Parathyroid adenoma (tissue), 2 donors: ENCODE data around the gene GTF2IRD1.
"Not testable (repeated sequence)": the region's sequence is repeated elsewhere in the genome, so short reads cannot be mapped to it uniquely, and the experiment has no call there.

ENCODE experiments used
- H2AFZ ChIP-seq: fragments of 300-600 bp; sonication (generic); one replicate; pipeline ENCODE4 v1.7.0; 2017; ENCODE audit warnings: antibody characterized with exemption, mild to moderate bottlenecking
- H3K27ac ChIP-seq: fragments of 300-600 bp; sonication (generic); one replicate; pipeline ENCODE4 v1.7.0; 2017
- H3K27me3 ChIP-seq: fragments of 300-600 bp; sonication (generic); one replicate; pipeline ENCODE4 v1.7.0; 2017; ENCODE audit warnings: low read length; ENCODE audit not compliant: control insufficient read depth, insufficient read depth
- H3K36me3 ChIP-seq: fragments of 300-600 bp; sonication (generic); one replicate; pipeline ENCODE4 v1.7.0; 2017; ENCODE audit warnings: low read length; ENCODE audit not compliant: control insufficient read depth, insufficient read depth
- H3K4me1 ChIP-seq: fragments of 300-600 bp; sonication (generic); one replicate; pipeline ENCODE4 v1.7.0; 2017; ENCODE audit warnings: control low read depth
- H3K4me2 ChIP-seq: fragments of 300-600 bp; sonication (generic); one replicate; pipeline ENCODE4 v1.7.0; 2017; ENCODE audit warnings: low read length
- H3K4me3 ChIP-seq: fragments of 300-600 bp; sonication (generic); one replicate; pipeline ENCODE4 v1.7.0; 2017; ENCODE audit warnings: low read depth, low read length
- H3K79me2 ChIP-seq: fragments of 300-600 bp; sonication (generic); one replicate; pipeline ENCODE4 v1.7.0; 2017; ENCODE audit warnings: control low read depth
- H3K9ac ChIP-seq: fragments of 300-600 bp; sonication (generic); one replicate; pipeline ENCODE4 v1.7.0; 2017; ENCODE audit warnings: mild to moderate bottlenecking
- H3K9me3 ChIP-seq: fragments of 300-600 bp; sonication (generic); one replicate; pipeline ENCODE4 v1.7.0; 2017; ENCODE audit warnings: low read length; ENCODE audit not compliant: control insufficient read depth
- CTCF ChIP-seq: fragments of 300-600 bp; sonication (generic); IDR thresholded peaks from one replicate; pipeline ENCODE4 v1.7.0; 2017; ENCODE audit warnings: antibody characterized with exemption, mild to moderate bottlenecking
- donor health status: primary hyperparathyroidism.

Gene GTF2IRD1

GRCh38 chr7:74494076-74494548 is 40.4 kb downstream of the GTF2IRD1 start:
- H3K4me3 ChIP-seq = no peak overlapping the region
- peaks cover 3% of the 10 kb centered on the region for H3K4me1 ChIP-seq
- H3K36me3 ChIP-seq = no peaks in the 10 kb centered on the region

GRCh38 chr7:74495112-74496086 is 41.7 kb downstream of the GTF2IRD1 start:
- Histone ChIP-seq H3K4me1 (peaks cover 3% of the 10 kb centered on the region), H3K36me3 (no peaks in the 10 kb centered on the region), H3K27ac (no peak overlapping the region)

More at GRCh38 chr7:74494076-74494548, 40.4 kb downstream of the GTF2IRD1 start:
- H3K9ac ChIP-seq = no peak overlapping the region
- peaks cover 18% of the 10 kb centered on the region for H3K79me2 ChIP-seq
- H3K27me3 ChIP-seq = no peaks in the 10 kb centered on the region
- no peaks in the 10 kb centered on the region for H3K9me3 ChIP-seq
- H3K4me2 ChIP-seq = no peak overlapping the region
- no peak overlapping the region for H2AFZ ChIP-seq
- no peak for TF ChIP-seq CTCF
- H3K27ac ChIP-seq = no peak overlapping the region

GRCh38 chr7:74496272-74496671 is 42.6 kb downstream of the GTF2IRD1 start:
- Histone ChIP-seq H3K9ac (no peak overlapping the region), H3K79me2 (peaks cover 22% of the 10 kb centered on the region), H2AFZ (no peak overlapping the region), H3K4me3 (no peak overlapping the region), H3K4me1 (peaks cover 3% of the 10 kb centered on the region), H3K27me3 (no peaks in the 10 kb centered on the region), H3K4me2 (no peak overlapping the region), H3K36me3 (no peaks in the 10 kb centered on the region), H3K27ac (no peak overlapping the region), H3K9me3 (no peaks in the 10 kb centered on the region)
- no peak for TF ChIP-seq CTCF

More at GRCh38 chr7:74495112-74496086, 41.7 kb downstream of the GTF2IRD1 start:
- Histone ChIP-seq H3K4me2 (no peak overlapping the region), H3K9me3 (no peaks in the 10 kb centered on the region), H3K27me3 (no peaks in the 10 kb centered on the region), H3K9ac (no peak overlapping the region), H3K4me3 (no peak overlapping the region), H3K79me2 (peaks cover 16% of the 10 kb centered on the region), H2AFZ (no peak overlapping the region)
- TF ChIP-seq CTCF = no peak

GRCh38 chr7:74496773-74497172 is 43.1 kb downstream of the GTF2IRD1 start:
- H3K4me1 ChIP-seq, H3K4me3 ChIP-seq, H2AFZ ChIP-seq, H3K27ac ChIP-seq, H3K9me3 ChIP-seq, H3K9ac ChIP-seq, H3K36me3 ChIP-seq, H3K27me3 ChIP-seq, H3K4me2 ChIP-seq: not testable (repeated sequence)
- H3K79me2 ChIP-seq = peaks cover 22% of the 10 kb centered on the region

- H3K79me2 ChIP-seq = peaks cover 18% of the 10 kb centered on the region
- H3K9ac ChIP-seq = no peak overlapping the region
- H3K4me1 ChIP-seq = peaks cover 7% of the 10 kb centered on the region
- no peak overlapping the region for H2AFZ ChIP-seq
- no peak overlapping the region for H3K27ac ChIP-seq
- H3K36me3 ChIP-seq = no peaks in the 10 kb centered on the region
- TF ChIP-seq CTCF = no peak
- no peak overlapping the region for H3K4me2 ChIP-seq
- H3K9me3 ChIP-seq = no peaks in the 10 kb centered on the region
- no peak overlapping the region for H3K4me3 ChIP-seq
- no peaks in the 10 kb centered on the region for H3K27me3 ChIP-seq
Observed at GRCh38 chr7:74498354-74498753, 44.6 kb downstream of the GTF2IRD1 start.
